Measurements from ENCODE around the gene NCS1.

DNA sequence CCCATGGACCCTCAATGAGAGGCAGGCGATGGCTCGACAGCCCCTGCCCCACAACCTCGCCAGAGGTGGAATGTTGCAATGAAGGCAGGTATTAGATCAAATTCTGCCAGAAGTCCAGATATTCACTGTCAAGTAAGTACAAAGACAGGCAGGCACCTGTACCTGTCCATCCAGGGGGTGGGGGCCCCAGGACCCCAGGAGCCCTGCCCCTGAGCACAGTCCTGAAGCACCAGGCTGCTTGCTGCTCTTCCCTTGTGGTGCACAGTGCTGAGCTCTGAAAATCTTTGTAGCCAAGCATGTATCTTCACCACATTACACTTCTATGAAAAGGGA, 67.1 kb downstream of the NCS1 start:
- TF ChIP-seq POLR2AphosphoS5 (IDR thresholded peaks at IDR 0.05; ENCODE audit: borderline replicate concordance, low read depth, low read length): no peak
- TF ChIP-seq EZH2 (IDR thresholded peaks at IDR 0.05): no peak
